Left ventricle myocardium inferior (tissue), 1 donor: ENCODE results near the gene HRG. TPM values are rescaled to one million over a fixed set of nuclear protein-coding genes. Genes with fewer than 3 reads are reported as not detected.

Source experiments
- DNase-seq: peaks from one replicate; pipeline ENCODE4 v3.0.0-alpha.2; 2020
- H3K27ac ChIP-seq: fragments of 200-600 bp; replicated peaks from 2 replicates; pipeline ENCODE4 v1.8.0; 2021
- H3K27me3 ChIP-seq: fragments of 200-600 bp; 2 replicates; pipeline ENCODE4 v1.8.0; 2021; ENCODE audit warnings: low read depth
- H3K36me3 ChIP-seq: fragments of 200-600 bp; 2 replicates; pipeline ENCODE4 v1.8.0; 2021
- H3K4me1 ChIP-seq: fragments of 200-600 bp; 2 replicates; pipeline ENCODE4 v1.8.0; 2021
- H3K4me3 ChIP-seq: fragments of 200-600 bp; 2 replicates; pipeline ENCODE4 v1.8.0; 2021; ENCODE audit warnings: mild to moderate bottlenecking, moderate library complexity
- H3K9me3 ChIP-seq: fragments of 200-600 bp; replicated peaks from 2 replicates; pipeline ENCODE4 v1.8.0; 2021
- CTCF ChIP-seq: fragments of 200-600 bp; IDR thresholded peaks from 2 replicates; pipeline ENCODE4 v1.8.0; 2021; ENCODE audit warnings: antibody characterized with exemption, mild to moderate bottlenecking, borderline replicate concordance
- intact Hi-C: fragments of 100-400 bp; cut with micrococcal nuclease; formaldehyde crosslinking; loops from one replicate; pipeline ENCODE4 v1.11.0; 2022
- long read RNA-seq: library from polyadenylated mRNA; unstranded; transcript quantifications from one replicate; pipeline ENCODE4 v2.0.0, GENCODE V29; 2021
- total RNA-seq: library from RNA; stranded (reverse); fragmentation: NEBNext Ultra II Directional; extraction: Animal tissue kit (Norgen Biotek cat#: 25700); gene quantifications from one replicate; pipeline ENCODE4 v1.2.1, GENCODE V29; 2021
- donor health status: DM: no; HTN: yes; CAD: no; lungs with severe emphysema.

Gene HRG
- not detected for total RNA-seq
- long read RNA-seq: 0 reads

- no peak for DNase-seq
- no peak within 1 kb of the TSS for H3K27ac ChIP-seq
- no peaks in the 10 kb centered on the region for H3K4me1 ChIP-seq
- no peaks in the 10 kb centered on the region for H3K9me3 ChIP-seq
- no peak within 1 kb of the TSS for H3K4me3 ChIP-seq
- H3K36me3 ChIP-seq: no peaks in the 10 kb centered on the region
- intact Hi-C loops: no loop called here
- peaks cover 50% of the 10 kb centered on the region for H3K27me3 ChIP-seq
- no peak for TF ChIP-seq CTCF
These were observed at the start of gene HRG for GRCh38 chr3:186665625-186666188. Gene HRG, plus strand, starts transcription at chr3:186666014. Its CDS starts 18 bp downstream, at chr3:186666032.

GRCh38 chr3:186616299-186616617 is 49.6 kb upstream of the HRG start:
- Histone ChIP-seq H3K27me3 (peaks cover 72% of the 10 kb centered on the region), H3K4me3 (no peak overlapping the region), H3K4me1 (peaks cover 10% of the 10 kb centered on the region), H3K36me3 (no peaks in the 10 kb centered on the region), H3K27ac (no peak overlapping the region), H3K9me3 (no peaks in the 10 kb centered on the region)
- DNase-seq: no peak
- intact Hi-C loops: no loop called here
- TF ChIP-seq CTCF: no peak

DNA sequence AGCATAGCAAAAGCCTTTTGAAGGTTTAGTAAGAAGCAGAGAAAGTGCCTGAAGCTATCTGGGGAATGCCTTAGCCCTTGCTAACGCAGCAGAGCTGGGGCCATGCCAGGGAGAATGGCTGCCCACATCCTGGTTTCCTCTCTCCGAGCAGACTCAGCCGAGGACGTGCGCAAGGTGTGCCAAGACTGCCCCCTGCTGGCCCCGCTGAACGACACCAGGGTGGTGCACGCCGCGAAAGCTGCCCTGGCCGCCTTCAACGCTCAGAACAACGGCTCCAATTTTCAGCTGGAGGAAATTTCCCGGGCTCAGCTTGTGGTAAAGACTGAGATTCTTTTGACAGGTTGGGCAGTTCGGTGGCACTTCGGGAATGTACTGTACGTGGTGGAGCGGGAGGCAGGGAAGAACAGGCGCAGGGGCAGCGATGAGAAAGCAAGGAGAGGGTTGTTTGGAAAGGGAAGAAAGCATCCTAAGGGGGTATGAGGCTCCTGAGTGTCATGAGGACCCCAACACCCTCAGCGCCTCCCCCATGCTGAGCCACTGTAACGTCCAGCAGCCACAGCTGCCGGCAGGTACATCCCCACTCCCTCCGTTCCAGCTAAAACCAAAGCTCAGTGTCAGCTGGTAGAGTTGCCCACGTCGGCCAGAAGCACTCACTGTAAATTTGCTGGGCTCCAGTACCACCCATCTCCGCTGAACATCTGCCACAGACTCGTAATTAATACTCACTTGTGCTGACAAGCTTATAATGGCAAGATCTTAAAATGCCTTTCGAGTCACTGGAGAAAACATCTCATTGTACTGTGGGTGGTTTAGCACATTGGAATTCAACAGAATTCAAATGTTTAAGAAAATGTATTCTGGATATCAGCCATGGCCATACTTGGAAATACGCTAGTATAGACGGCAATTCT is 48.5 kb upstream of the HRG start:
- H3K27ac ChIP-seq: no peak overlapping the region
- H3K27me3 ChIP-seq: peaks cover 72% of the 10 kb centered on the region
- peak; percentile 86 for TF ChIP-seq CTCF

GRCh38 chr3:186618318-186618938 is 47.4 kb upstream of the HRG start:
- peaks cover 10% of the 10 kb centered on the region for H3K4me1 ChIP-seq
- DNase-seq: no peak
- H3K27me3 ChIP-seq: peaks cover 62% of the 10 kb centered on the region
- no peak for TF ChIP-seq CTCF
- H3K4me3 ChIP-seq: no peak overlapping the region
- no peak overlapping the region for H3K27ac ChIP-seq
- intact Hi-C loops: no loop called here
- no peaks in the 10 kb centered on the region for H3K36me3 ChIP-seq
- no peaks in the 10 kb centered on the region for H3K9me3 ChIP-seq

More for the DNA sequence above, 48.5 kb upstream of the HRG start:
- Histone ChIP-seq H3K4me1 (peaks cover 10% of the 10 kb centered on the region), H3K36me3 (no peaks in the 10 kb centered on the region), H3K9me3 (no peaks in the 10 kb centered on the region), H3K4me3 (peak overlapping the region; percentile 39)
- DNase-seq: peak; percentile 77
- intact Hi-C loops: no loop called here

DNA sequence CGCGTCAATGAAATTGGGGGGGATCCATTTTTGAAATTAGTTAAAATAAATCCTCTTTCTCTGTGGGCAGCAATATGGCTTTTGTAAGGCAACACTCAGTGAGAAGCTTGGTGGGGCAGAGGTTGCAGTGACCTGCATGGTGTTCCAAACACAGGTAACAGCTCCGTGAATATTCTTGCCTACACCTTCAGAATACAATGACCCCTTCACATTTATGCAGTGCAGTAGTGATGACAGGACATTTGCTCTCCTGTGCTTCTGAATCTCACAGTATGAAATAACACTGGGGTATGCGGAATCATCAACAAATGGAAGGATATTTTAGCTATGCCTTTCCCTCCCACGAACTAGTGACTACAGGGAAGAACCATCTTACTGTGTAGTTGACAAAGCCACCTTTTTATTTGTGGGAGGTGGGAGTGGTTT is 46.0 kb upstream of the HRG start:
- H3K4me1 ChIP-seq: peaks cover 10% of the 10 kb centered on the region
- H3K27ac ChIP-seq: no peak overlapping the region
- H3K27me3 ChIP-seq: peaks cover 49% of the 10 kb centered on the region
- no peak for TF ChIP-seq CTCF
- no peaks in the 10 kb centered on the region for H3K36me3 ChIP-seq
- no peak for DNase-seq
- H3K4me3 ChIP-seq: no peak overlapping the region
- H3K9me3 ChIP-seq: no peaks in the 10 kb centered on the region
- intact Hi-C loops: no loop called here
